ENCODE results near the gene LARP1B.

DNA sequence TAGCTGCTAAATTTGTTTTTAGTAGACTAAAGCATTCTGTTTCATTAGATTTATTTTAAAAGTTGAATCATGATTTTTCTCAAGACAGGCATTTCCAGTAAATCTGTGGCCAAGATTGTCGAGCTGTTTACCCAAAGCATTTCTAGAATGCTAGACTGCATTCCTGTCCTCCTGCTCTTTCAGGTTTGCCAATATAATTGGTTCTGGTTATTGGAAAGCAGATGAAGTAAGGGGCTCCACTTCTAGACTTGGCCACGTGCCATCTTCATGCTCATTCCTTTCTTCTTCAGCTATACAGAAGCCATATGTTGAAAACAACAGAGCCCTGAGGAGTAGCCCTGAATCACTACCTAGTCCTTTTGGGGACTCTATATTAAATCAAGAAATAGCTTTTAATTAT, 164.0 kb downstream of the LARP1B start:
- TF ChIP-seq CTCF (IDR thresholded peaks at IDR 0.05 in 2 of 3, conservative IDR thresholded peaks at IDR 0.05 in 1 of 3; ENCODE audit: borderline replicate concordance in 1 of 3, insufficient read depth in 1 of 3, low read depth in 2 of 3, low read length in 2 of 3) (no peak), POLR2AphosphoS5 (IDR thresholded peaks at IDR 0.05; ENCODE audit: low read depth, low read length) (no peak), EZH2 (IDR thresholded peaks at IDR 0.05) (no peak), ZNF274 (IDR thresholded peaks at IDR 0.05; ENCODE audit: low read depth, low read length) (no peak), ZBTB33 (IDR thresholded peaks at IDR 0.05; ENCODE audit: extremely low read depth, insufficient replicate concordance, low read length) (no peak), POLR2A (IDR thresholded peaks at IDR 0.05; ENCODE audit: borderline replicate concordance, extremely low read depth, insufficient read depth, insufficient read length) (no peak), ATF3 (IDR thresholded peaks at IDR 0.05) (no peak), REST (IDR thresholded peaks at IDR 0.05; ENCODE audit: low read depth) (no peak), CEBPB (IDR thresholded peaks at IDR 0.05; ENCODE audit: low read depth) (no peak), FOSL1 (IDR thresholded peaks at IDR 0.05; ENCODE audit: low read depth) (no peak), YY1 (IDR thresholded peaks at IDR 0.05; ENCODE audit: extremely low read depth, insufficient replicate concordance, low read depth, low read length) (no peak), ZFX (IDR thresholded peaks at IDR 0.05) (no peak), SRF (IDR thresholded peaks at IDR 0.05; ENCODE audit: low read depth) (no peak)
